ENCODE measurements around the gene ZDHHC18. TPM values are rescaled to one million over a fixed set of nuclear protein-coding genes. Genes with fewer than 3 reads are reported as not detected.

The ZDHHC18 gene, protein sequence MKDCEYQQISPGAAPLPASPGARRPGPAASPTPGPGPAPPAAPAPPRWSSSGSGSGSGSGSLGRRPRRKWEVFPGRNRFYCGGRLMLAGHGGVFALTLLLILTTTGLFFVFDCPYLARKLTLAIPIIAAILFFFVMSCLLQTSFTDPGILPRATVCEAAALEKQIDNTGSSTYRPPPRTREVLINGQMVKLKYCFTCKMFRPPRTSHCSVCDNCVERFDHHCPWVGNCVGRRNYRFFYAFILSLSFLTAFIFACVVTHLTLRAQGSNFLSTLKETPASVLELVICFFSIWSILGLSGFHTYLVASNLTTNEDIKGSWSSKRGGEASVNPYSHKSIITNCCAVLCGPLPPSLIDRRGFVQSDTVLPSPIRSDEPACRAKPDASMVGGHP
- total RNA-seq (2021; fragmentation: NEBNext Ultra II Directional; extraction: Animal tissue kit (Norgen Biotek cat#: 25700)) = 10 to 100 TPM; 19.2 to 31.6 (median 23.8) TPM
- long read RNA-seq, full-length matches to known transcripts = 2 of 6 reads
- long read RNA-seq, partial matches to known transcripts = 1 of 6 reads
- long read RNA-seq, other reads (novel, unspliced or antisense) = 3 of 6 reads

DNA sequence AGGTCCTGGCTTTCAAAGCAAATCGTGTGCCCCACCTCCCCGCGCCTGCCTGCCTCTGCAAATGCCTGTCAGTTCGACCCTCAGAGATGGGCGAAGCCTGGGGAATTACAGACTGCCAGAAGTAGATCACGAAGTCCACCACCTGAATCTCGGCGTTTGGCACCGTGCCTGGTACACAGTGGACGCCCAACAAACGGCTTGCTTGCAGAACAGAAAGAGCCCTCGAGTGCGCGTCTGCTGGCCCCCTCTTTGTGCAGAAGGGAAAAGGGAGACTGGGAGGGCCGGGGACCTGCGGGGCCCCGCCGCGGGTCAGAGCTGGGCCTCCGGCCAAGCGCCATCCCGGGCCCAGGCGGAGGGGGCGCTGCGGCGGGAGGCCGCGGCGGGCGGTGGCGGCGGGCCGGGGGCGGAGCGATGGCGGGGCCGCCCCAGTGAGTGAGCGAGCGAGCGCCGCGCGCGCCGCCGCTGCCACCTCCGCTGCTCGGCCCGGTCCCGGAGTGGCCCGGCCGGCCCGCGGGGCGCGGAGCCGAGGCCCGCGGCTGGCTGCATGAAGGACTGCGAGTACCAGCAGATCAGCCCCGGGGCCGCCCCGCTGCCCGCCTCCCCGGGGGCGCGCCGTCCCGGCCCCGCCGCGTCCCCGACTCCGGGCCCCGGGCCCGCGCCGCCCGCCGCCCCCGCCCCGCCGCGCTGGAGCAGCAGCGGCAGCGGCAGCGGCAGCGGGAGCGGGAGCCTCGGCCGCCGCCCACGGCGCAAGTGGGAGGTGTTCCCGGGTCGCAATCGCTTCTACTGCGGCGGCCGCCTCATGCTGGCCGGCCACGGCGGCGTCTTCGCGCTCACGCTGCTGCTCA, at the start of gene ZDHHC18:
Gene ZDHHC18, plus strand, starts transcription at position 428 of the 845 bp plus-strand sequence. Its CDS starts 117 bp downstream, at position 545.
- Mint-ChIP-seq H3K27me3 (ENCODE audit: insufficient read depth) (no peaks in the 10 kb centered on the region; the same call in 1 of the 2 replicates), H3K4me1 (ENCODE audit: low read depth) (peaks cover 37% of the 10 kb centered on the region), H3K4me3 (peak within 1 kb of the TSS; percentile 90), H3K9me3 (no peaks in the 10 kb centered on the region), H3K27ac (peak within 1 kb of the TSS; percentile 50), H3K36me3 (ENCODE audit: low read depth) (no peaks in the 10 kb centered on the region)
- DNase-seq = peak; percentile 13
- TF ChIP-seq, protein P1, sequence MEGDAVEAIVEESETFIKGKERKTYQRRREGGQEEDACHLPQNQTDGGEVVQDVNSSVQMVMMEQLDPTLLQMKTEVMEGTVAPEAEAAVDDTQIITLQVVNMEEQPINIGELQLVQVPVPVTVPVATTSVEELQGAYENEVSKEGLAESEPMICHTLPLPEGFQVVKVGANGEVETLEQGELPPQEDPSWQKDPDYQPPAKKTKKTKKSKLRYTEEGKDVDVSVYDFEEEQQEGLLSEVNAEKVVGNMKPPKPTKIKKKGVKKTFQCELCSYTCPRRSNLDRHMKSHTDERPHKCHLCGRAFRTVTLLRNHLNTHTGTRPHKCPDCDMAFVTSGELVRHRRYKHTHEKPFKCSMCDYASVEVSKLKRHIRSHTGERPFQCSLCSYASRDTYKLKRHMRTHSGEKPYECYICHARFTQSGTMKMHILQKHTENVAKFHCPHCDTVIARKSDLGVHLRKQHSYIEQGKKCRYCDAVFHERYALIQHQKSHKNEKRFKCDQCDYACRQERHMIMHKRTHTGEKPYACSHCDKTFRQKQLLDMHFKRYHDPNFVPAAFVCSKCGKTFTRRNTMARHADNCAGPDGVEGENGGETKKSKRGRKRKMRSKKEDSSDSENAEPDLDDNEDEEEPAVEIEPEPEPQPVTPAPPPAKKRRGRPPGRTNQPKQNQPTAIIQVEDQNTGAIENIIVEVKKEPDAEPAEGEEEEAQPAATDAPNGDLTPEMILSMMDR (IDR thresholded peaks at IDR 0.05) = peak; percentile 66

DNA sequence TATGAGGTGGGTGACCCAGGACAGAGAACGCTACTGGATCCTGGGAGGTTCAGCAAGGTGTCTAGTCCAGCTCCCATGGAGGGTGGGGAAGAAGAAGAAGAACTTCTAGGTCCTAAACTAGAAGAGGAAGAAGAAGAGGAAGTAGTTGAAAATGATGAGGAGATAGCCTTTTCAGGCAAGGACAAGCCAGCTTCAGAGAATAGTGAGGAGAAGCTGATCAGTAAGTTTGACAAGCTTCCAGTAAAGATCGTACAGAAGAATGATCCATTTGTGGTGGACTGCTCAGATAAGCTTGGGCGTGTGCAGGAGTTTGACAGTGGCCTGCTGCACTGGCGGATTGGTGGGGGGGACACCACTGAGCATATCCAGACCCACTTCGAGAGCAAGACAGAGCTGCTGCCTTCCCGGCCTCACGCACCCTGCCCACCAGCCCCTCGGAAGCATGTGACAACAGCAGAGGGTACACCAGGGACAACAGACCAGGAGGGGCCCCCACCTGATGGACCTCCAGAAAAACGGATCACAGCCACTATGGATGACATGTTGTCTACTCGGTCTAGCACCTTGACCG, 47.3 kb upstream of the ZDHHC18 start:
- TF ChIP-seq, protein P1 (IDR thresholded peaks at IDR 0.05) = no peak
- H3K4me3 Mint-ChIP-seq = no peak overlapping the region
- H3K27me3 Mint-ChIP-seq (ENCODE audit: insufficient read depth) = peaks cover 4% of the 10 kb centered on the region; the same call in 1 of the 2 replicates
- peaks cover 82% of the 10 kb centered on the region for H3K36me3 Mint-ChIP-seq (ENCODE audit: low read depth)
- no peaks in the 10 kb centered on the region for H3K9me3 Mint-ChIP-seq
- peaks cover 43% of the 10 kb centered on the region for H3K4me1 Mint-ChIP-seq (ENCODE audit: low read depth)
- DNase-seq = no peak
- peak overlapping the region; percentile 11; the same call in 1 of the 2 replicates for H3K27ac Mint-ChIP-seq

DNA sequence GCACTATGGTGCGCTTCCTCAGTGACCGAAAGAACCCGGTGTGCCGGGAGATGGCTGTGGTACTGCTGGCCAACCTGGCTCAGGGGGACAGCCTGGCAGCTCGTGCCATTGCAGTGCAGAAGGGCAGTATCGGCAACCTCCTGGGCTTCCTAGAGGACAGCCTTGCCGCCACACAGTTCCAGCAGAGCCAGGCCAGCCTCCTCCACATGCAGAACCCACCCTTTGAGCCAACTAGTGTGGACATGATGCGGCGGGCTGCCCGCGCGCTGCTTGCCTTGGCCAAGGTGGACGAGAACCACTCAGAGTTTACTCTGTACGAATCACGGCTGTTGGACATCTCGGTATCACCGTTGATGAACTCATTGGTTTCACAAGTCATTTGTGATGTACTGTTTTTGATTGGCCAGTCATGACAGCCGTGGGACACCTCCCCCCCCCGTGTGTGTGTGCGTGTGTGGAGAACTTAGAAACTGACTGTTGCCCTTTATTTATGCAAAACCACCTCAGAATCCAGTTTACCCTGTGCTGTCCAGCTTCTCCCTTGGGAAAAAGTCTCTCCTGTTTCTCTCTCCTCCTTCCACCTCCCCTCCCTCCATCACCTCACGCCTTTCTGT, 46.0 kb upstream of the ZDHHC18 start:
- DNase-seq = no peak
- H3K27me3 Mint-ChIP-seq (ENCODE audit: insufficient read depth) = peaks cover 4% of the 10 kb centered on the region; the same call in 1 of the 2 replicates
- TF ChIP-seq, protein P1 (IDR thresholded peaks at IDR 0.05) = no peak
- H3K27ac Mint-ChIP-seq = peak overlapping the region; percentile 49; the same call in 1 of the 2 replicates
- peaks cover 72% of the 10 kb centered on the region for H3K36me3 Mint-ChIP-seq (ENCODE audit: low read depth)
- no peak overlapping the region for H3K4me3 Mint-ChIP-seq
- peaks cover 51% of the 10 kb centered on the region for H3K4me1 Mint-ChIP-seq (ENCODE audit: low read depth)
- no peaks in the 10 kb centered on the region for H3K9me3 Mint-ChIP-seq

DNA sequence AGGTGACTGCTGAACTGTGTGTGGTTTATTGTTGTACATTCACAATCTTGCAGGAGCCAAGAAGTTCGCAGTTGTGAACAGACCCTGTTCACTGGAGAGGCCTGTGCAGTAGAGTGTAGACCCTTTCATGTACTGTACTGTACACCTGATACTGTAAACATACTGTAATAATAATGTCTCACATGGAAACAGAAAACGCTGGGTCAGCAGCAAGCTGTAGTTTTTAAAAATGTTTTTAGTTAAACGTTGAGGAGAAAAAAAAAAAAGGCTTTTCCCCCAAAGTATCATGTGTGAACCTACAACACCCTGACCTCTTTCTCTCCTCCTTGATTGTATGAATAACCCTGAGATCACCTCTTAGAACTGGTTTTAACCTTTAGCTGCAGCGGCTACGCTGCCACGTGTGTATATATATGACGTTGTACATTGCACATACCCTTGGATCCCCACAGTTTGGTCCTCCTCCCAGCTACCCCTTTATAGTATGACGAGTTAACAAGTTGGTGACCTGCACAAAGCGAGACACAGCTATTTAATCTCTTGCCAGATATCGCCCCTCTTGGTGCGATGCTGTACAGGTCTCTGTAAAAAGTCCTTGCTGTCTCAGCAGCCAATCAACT, 45.2 kb upstream of the ZDHHC18 start:
- no peak for DNase-seq
- Mint-ChIP-seq H3K36me3 (ENCODE audit: low read depth) (peaks cover 63% of the 10 kb centered on the region), H3K4me3 (no peak overlapping the region), H3K27me3 (ENCODE audit: insufficient read depth) (peaks cover 7% of the 10 kb centered on the region), H3K27ac (0 out of 2 replicates have a peak overlapping the region, but pooled peaks have one; percentile 8), H3K9me3 (no peaks in the 10 kb centered on the region), H3K4me1 (ENCODE audit: low read depth) (peaks cover 53% of the 10 kb centered on the region)
- TF ChIP-seq, protein P1 (IDR thresholded peaks at IDR 0.05) = no peak
